Sigmoid colon (tissue), 7 donors: ENCODE data around the gene DFFB. TPM values are rescaled to one million over a fixed set of nuclear protein-coding genes. Genes with fewer than 3 reads are reported as not detected.

Source experiments
- DNase-seq: peaks from one replicate; pipeline ENCODE4 v3.0.0-alpha.2; 2019
- H3K27ac ChIP-seq, 4 donors: fragments of 200-600 bp; sonication (generic); one replicate each; pipeline ENCODE4 v1.5.1; 2016 to 2019; ENCODE audit warnings: mild to moderate bottlenecking in 1 of 4
- H3K27me3 ChIP-seq, 3 donors: fragments of 200-600 bp; sonication (generic); one replicate each; pipeline ENCODE4 v1.5.1; 2019; ENCODE audit warnings: mild to moderate bottlenecking in 1 of 3
- H3K36me3 ChIP-seq, 4 donors: fragments of 200-600 bp; sonication (generic); one replicate each; pipeline ENCODE4 v1.5.1; 2016 to 2019
- H3K4me1 ChIP-seq, 4 donors: fragments of 200-600 bp; sonication (generic); one replicate each; pipeline ENCODE4 v1.5.1; 2017 to 2019
- H3K4me3 ChIP-seq, 4 donors: fragments of 200-600 bp; sonication (generic); one replicate each; pipeline ENCODE4 v1.5.1; 2017 to 2019; ENCODE audit warnings: mild to moderate bottlenecking in 2 of 4, moderate library complexity in 1 of 4
- H3K9me3 ChIP-seq, 4 donors: fragments of 200-600 bp in 3 of 4; sonication (generic) in 3 of 4; one replicate each; pipeline versions ENCODE4 v1.5.1 to v1.6.1; 2013 to 2019
- CTCF ChIP-seq, 4 experiments: fragments of 450-650 bp in 3 of 4; fragments of 200-600 bp in 1 of 4; IDR thresholded peaks; one replicate each; pipeline ENCODE4 v1.5.1; 2016 to 2019; ENCODE audit warnings: antibody characterized with exemption in 4 of 4, mild to moderate bottlenecking in 3 of 4, moderate library complexity in 2 of 4
- EP300 ChIP-seq, 4 donors: sonication (generic); formaldehyde crosslinking; IDR thresholded peaks; one replicate each; pipeline ENCODE4 v1.6.1; 2017; ENCODE audit warnings: antibody characterized with exemption in 4 of 4
- POLR2A ChIP-seq, 2 donors: fragments of 450-650 bp; IDR thresholded peaks; one replicate each; pipeline ENCODE4 v1.6.1; 2016; ENCODE audit warnings: antibody characterized with exemption in 2 of 2, mild to moderate bottlenecking in 2 of 2, moderate library complexity in 2 of 2
- POLR2AphosphoS5 ChIP-seq, 4 donors: sonication (generic); formaldehyde crosslinking; IDR thresholded peaks; one replicate each; pipeline ENCODE4 v1.6.1; 2017; ENCODE audit warnings: antibody characterized with exemption in 4 of 4
- WGBS, 2 donors: extraction: QIAGEN DNeasy Blood & Tissue Kit; methylation state at CpG; one replicate each; pipeline ENCODE4 v1.1.7; 2013; 5-methylcytosine and 5-hydroxymethylcytosine counted together
- intact Hi-C: fragments of 100-400 bp; cut with DNase I; formaldehyde crosslinking; loops from one replicate; pipeline ENCODE4 v1.15.1; 2023
- polyA plus RNA-seq, 3 donors: library from polyadenylated mRNA; stranded (reverse); fragments of 200-250 nt; gene quantifications; one replicate each; pipeline ENCODE4 v1.2.3, GENCODE V29; 2013
- total RNA-seq, 4 donors: library from RNA; depleted of rRNA; stranded (reverse); fragments of >200 nt; gene quantifications; one replicate each; pipeline ENCODE4 v1.1.0, GENCODE V29; 2016
- donor health status: healthy with polysubstance abuse.
- donor health status: Bipolar disorder and iron deficiency.
- donor health status: healthy.

DFFB gene
- total and polyA plus RNA-seq, 7 donors = 1.8 to 9.0 (median 6.1) TPM

- TF ChIP-seq EP300 (IDR thresholded peaks at IDR 0.05) (no peak), CTCF (IDR thresholded peaks at IDR 0.05) (no peak), POLR2AphosphoS5 (IDR thresholded peaks at IDR 0.05) (no peak), POLR2A (IDR thresholded peaks at IDR 0.05) (no peak)
- Histone ChIP-seq H3K27ac (no peak overlapping the region), H3K9me3 (peaks cover 0 to 11% (median 2%) of the 10 kb centered on the region in 4 donors), H3K4me3 (no peak overlapping the region), H3K27me3 (no peaks in the 10 kb centered on the region), H3K36me3 (peaks cover 4 to 82% (median 24%) of the 10 kb centered on the region in 4 donors), H3K4me1 (no peaks in the 10 kb centered on the region)
- WGBS, 2 donors = 96% methylated on average over 18 of the region's 18 CpGs
- intact Hi-C loops = no loop called here
- DNase-seq = no peak
Measured at GRCh38 chr1:3883194-3883925, 26.1 kb downstream of the DFFB start.

DNA sequence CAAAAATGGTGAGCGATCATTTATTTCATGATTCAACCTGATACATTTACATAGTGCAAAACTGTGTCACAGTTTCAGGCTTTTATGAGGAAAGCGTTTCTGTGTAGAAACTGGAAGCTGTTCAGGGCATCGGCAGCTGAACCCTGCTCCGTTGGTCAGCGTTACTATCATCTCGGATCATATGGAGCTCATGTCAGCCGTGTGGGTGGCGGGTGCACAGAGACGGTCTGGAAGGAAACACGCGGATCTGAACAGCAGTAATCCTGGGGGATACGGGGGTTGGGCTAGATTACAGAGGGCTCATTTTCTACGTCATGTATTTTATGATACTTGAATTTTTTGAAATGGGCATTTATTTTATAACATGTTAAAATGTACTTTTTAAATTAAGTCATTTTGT is 27.7 kb downstream of the DFFB start:
- Histone ChIP-seq H3K36me3 (peaks cover 4 to 82% (median 20%) of the 10 kb centered on the region in 4 donors), H3K9me3 (no peaks in the 10 kb centered on the region), H3K27ac (no peak overlapping the region), H3K4me1 (no peaks in the 10 kb centered on the region), H3K4me3 (no peak overlapping the region), H3K27me3 (no peaks in the 10 kb centered on the region)
- intact Hi-C loops = no loop called here
- TF ChIP-seq POLR2AphosphoS5 (IDR thresholded peaks at IDR 0.05) = no peak
- TF ChIP-seq CTCF (IDR thresholded peaks at IDR 0.05) = no peak
- TF ChIP-seq EP300 (IDR thresholded peaks at IDR 0.05) = no peak
- TF ChIP-seq POLR2A (IDR thresholded peaks at IDR 0.05) = no peak
- 92 to 93% methylated on average over 13 of the region's 13 CpGs for WGBS, 2 donors
- no peak for DNase-seq

DNA sequence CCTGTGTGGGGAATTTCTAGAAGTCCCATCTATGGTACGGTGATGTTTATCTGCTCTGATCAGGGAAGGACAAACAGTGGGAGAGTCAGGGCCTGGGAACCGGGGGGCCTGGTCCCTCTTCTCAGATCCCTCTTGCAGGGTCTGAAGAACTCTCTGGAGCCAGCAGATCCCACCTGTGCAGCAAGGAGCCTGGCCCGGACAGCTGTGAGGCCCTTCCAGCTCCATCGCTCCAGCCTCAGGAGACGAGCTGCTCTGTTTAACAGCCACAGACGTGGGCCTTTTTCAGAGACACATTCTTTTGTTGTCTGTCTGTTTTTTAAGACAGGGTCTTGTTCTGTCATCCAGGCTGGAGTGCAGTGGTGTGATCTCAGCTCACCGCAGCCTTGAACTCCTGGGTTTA is 28.3 kb downstream of the DFFB start:
- intact Hi-C loops = no loop called here
- H3K27ac ChIP-seq = no peak overlapping the region
- H3K36me3 ChIP-seq = peaks cover 11 to 82% (median 26%) of the 10 kb centered on the region in 4 donors
- no peak overlapping the region for H3K4me3 ChIP-seq
- TF ChIP-seq CTCF (IDR thresholded peaks at IDR 0.05) (no peak), EP300 (IDR thresholded peaks at IDR 0.05) (no peak), POLR2AphosphoS5 (IDR thresholded peaks at IDR 0.05) (no peak), POLR2A (IDR thresholded peaks at IDR 0.05) (no peak)
- 91 to 93% methylated on average over 7 of the region's 7 CpGs for WGBS, 2 donors
- no peaks in the 10 kb centered on the region for H3K4me1 ChIP-seq
- no peaks in the 10 kb centered on the region for H3K27me3 ChIP-seq
- H3K9me3 ChIP-seq = no peaks in the 10 kb centered on the region
- no peak for DNase-seq

GRCh38 chr1:3886106-3886670 is 28.9 kb downstream of the DFFB start:
- Histone ChIP-seq H3K4me1 (no peaks in the 10 kb centered on the region), H3K27me3 (no peaks in the 10 kb centered on the region), H3K27ac (no peak overlapping the region), H3K36me3 (peaks cover 15 to 82% (median 27%) of the 10 kb centered on the region in 4 donors), H3K4me3 (no peak overlapping the region), H3K9me3 (no peaks in the 10 kb centered on the region)
- TF ChIP-seq POLR2A (IDR thresholded peaks at IDR 0.05) = no peak
- DNase-seq = no peak
- 92 to 93% methylated on average over 15 of the region's 15 CpGs for WGBS, 2 donors
- intact Hi-C loops = no loop called here

DNA sequence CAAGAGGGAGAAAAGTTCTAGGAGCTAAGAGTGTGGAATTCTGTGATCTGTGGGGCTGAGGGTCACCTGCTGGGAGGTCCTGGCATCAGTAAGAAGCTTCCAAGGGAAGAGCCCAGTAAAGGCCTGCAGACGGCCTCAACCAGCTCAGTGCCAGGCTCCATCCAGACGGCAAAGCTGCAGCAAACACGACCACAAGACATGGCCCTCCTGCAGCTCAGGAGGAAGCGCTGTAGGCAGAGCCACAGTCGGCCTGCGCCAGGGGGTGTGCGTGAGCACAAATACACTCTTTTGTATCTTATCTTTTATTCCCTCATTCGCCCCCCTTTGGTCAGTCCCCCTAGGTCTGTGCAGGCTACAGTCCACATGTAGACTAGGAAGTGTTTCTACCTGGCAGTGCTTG is 29.4 kb downstream of the DFFB start:
- Histone ChIP-seq H3K27me3 (no peaks in the 10 kb centered on the region), H3K36me3 (peaks cover 18 to 83% (median 28%) of the 10 kb centered on the region in 4 donors), H3K4me3 (no peak overlapping the region), H3K4me1 (no peaks in the 10 kb centered on the region), H3K9me3 (no peaks in the 10 kb centered on the region), H3K27ac (no peak overlapping the region)
- no peak for DNase-seq
- no peak for TF ChIP-seq POLR2AphosphoS5 (IDR thresholded peaks at IDR 0.05)
- TF ChIP-seq EP300 (IDR thresholded peaks at IDR 0.05) = no peak
- TF ChIP-seq POLR2A (IDR thresholded peaks at IDR 0.05) = no peak
- no peak for TF ChIP-seq CTCF (IDR thresholded peaks at IDR 0.05)
- WGBS, 2 donors = 91 to 93% methylated on average over 8 of the region's 8 CpGs
- intact Hi-C loops = no loop called here
